H1 (cell line): Measurements from ENCODE around the gene BLVRA. TPM values are rescaled to one million over a fixed set of nuclear protein-coding genes. Genes with fewer than 3 reads are reported as not detected.

Experiments
- BRCA1 ChIP-seq: IDR thresholded peaks from 2 replicates; pipeline ENCODE4 v1.6.1; 2012; ENCODE audit warnings: low read depth, low read length, improper control_type of control experiment
- MAFK ChIP-seq: IDR thresholded peaks from 2 replicates; pipeline ENCODE4 v1.6.1; 2012; ENCODE audit warnings: low read depth, mild to moderate bottlenecking, improper control_type of control experiment, low read length
- SP2 ChIP-seq: IDR thresholded peaks from 2 replicates; pipeline ENCODE4 v1.6.1; 2012; ENCODE audit warnings: mild to moderate bottlenecking, low read length, inconsistent platforms
- TAF1 ChIP-seq: IDR thresholded peaks from 2 replicates; pipeline ENCODE4 v1.6.1; 2011; ENCODE audit warnings: mild to moderate bottlenecking, low read depth, low read length
- polyA plus RNA-seq, 7 experiments: library from polyadenylated mRNA; depleted of rRNA in 3 of 7; stranded (reverse) in 5 of 7; unstranded in 2 of 7; fragments of >200 nt in 5 of 7; fragments of 200-250 nt in 2 of 7; gene quantifications; 1 replicate in 5 of 7; 2 replicates in 1 of 7; 4 replicates in 1 of 7; pipeline versions ENCODE4 v1.2.1 to v1.2.3, GENCODE V29; 2011 to 2013; ENCODE audit warnings: missing spikeins in 2 of 7, mixed read lengths in 2 of 7
- total RNA-seq: library from RNA; stranded (reverse); fragmentation: NEBNext Ultra II Directional; extraction: Animal tissue kit (Norgen Biotek cat#: 25700); gene quantifications from 2 replicates; pipeline ENCODE4 v1.2.1, GENCODE V29; 2021

The BLVRA gene
- total and polyA plus RNA-seq, 2 of the 8 experiments (the other 6 are each of a cell fraction or from before 2014, with no cell fraction given): 16.1 to 37.1 TPM

DNA sequence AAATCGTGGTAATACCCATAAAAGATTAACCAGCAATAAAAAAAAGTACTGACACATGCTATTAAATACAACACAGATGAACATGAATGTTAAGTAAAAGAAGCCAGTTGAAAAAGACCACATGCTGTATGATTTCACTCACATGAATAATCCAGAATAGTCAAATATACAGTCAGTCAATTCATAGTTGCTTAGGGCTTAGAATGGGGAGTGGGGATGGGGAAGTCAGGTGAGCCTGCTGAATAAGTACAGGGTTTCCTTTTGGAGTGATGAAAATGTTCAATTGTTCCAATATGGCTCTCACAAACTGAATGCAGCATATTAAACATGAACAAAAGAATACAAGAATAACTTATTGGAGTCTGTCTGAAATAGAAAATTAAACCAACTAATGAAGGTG lies 31.0 kb upstream of the BLVRA start (continued):
- TF ChIP-seq MAFK: no peak
- no peak for TF ChIP-seq BRCA1
- no peak for TF ChIP-seq SP2
- no peak for TF ChIP-seq TAF1
